Measurements from ENCODE around the gene EIF4EBP2.

Gene EIF4EBP2

DNA sequence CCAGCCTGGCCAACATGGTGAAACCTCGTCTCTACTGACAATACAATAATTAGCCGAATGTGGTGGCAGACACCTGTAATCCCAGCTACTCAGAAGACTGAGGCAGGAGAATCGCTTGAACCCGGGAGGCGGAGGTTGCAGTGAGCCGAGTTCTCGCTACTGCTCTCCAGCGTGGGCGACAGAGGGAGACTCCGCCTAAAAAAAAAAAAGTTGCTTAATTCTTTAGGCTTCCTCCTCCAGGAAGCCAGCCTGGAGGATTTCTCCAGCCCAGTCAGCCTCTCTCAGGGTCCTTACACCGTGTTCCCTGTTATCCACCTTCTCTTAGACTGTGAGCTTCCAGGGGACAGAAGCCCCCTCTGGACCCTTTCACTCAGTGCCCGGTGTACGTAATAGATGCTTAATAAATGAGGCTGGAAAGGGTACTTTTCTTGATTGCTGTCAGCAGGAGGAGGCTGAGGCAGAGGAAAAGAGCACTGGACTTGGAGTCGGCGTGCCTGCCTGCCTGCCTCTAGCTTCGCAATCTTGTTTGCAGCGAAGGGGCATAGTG lies 53.9 kb downstream of the EIF4EBP2 start:
- Histone ChIP-seq H3K4me3 (ENCODE audit: low read depth, low read length) (no peak overlapping the region), H3K79me2 (no peaks in the 10 kb centered on the region), H3K27me3 (ENCODE audit: control insufficient read depth, insufficient read depth, low read length) (no peaks in the 10 kb centered on the region), H3K9me3 (ENCODE audit: control insufficient read depth, low read length) (no peaks in the 10 kb centered on the region), H3K27ac (no peak overlapping the region), H2AFZ (peak overlapping the region; percentile 97), H3K9ac (no peak overlapping the region), H3K4me2 (ENCODE audit: low read length) (peak overlapping the region; percentile 75), H3K36me3 (ENCODE audit: control insufficient read depth, insufficient read depth, low read length) (no peaks in the 10 kb centered on the region), H3K4me1 (peaks cover 3% of the 10 kb centered on the region)
- TF ChIP-seq, protein P1, sequence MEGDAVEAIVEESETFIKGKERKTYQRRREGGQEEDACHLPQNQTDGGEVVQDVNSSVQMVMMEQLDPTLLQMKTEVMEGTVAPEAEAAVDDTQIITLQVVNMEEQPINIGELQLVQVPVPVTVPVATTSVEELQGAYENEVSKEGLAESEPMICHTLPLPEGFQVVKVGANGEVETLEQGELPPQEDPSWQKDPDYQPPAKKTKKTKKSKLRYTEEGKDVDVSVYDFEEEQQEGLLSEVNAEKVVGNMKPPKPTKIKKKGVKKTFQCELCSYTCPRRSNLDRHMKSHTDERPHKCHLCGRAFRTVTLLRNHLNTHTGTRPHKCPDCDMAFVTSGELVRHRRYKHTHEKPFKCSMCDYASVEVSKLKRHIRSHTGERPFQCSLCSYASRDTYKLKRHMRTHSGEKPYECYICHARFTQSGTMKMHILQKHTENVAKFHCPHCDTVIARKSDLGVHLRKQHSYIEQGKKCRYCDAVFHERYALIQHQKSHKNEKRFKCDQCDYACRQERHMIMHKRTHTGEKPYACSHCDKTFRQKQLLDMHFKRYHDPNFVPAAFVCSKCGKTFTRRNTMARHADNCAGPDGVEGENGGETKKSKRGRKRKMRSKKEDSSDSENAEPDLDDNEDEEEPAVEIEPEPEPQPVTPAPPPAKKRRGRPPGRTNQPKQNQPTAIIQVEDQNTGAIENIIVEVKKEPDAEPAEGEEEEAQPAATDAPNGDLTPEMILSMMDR (IDR thresholded peaks at IDR 0.05) = no peak

DNA sequence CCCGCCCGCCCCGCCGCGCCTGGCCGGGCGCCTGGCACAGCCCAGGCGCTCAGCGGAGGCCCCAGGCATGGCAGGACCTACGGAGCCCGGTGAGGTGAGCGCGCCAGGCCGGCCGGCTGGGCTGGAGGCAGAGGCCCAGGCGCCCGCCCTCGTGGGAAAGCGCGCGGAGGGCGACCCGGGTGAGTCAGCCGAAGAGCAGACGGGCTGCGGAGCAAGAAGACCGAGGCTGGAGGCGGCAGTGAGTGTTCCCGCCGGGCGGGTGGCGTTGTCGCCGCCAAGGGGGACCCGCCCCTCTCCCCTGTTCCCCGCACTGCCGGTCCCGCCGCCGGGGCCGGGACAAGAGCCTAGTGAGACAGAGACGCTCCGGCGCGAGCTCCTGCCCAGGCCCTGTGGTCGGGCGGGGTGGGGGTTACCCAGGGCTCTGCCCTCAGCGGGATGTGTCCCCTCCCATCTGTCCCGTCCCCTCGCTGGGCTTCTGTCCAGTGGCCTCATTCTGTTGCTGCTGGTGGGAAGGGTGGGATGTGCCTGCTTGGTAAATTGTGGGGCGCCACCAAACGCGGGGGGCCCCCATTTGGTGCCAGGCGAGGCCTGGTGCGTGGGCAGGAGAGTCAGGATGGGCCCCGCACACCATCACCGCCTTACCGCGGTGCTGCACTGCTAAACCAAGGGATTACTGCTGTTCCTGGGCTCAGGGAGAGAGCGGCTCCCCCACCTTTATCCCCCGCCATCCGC lies 54.5 kb downstream of the EIF4EBP2 start:
- Histone ChIP-seq H3K9ac (no peak overlapping the region), H3K36me3 (ENCODE audit: control insufficient read depth, insufficient read depth, low read length) (no peaks in the 10 kb centered on the region), H3K27me3 (ENCODE audit: control insufficient read depth, insufficient read depth, low read length) (no peaks in the 10 kb centered on the region), H3K4me2 (ENCODE audit: low read length) (peak overlapping the region; percentile 75), H3K4me3 (ENCODE audit: low read depth, low read length) (peak overlapping the region; percentile 16), H2AFZ (peak overlapping the region; percentile 97), H3K9me3 (ENCODE audit: control insufficient read depth, low read length) (no peaks in the 10 kb centered on the region), H3K4me1 (peaks cover 3% of the 10 kb centered on the region), H3K27ac (no peak overlapping the region), H3K79me2 (no peaks in the 10 kb centered on the region)
- TF ChIP-seq, protein P1 (IDR thresholded peaks at IDR 0.05) = no peak

DNA sequence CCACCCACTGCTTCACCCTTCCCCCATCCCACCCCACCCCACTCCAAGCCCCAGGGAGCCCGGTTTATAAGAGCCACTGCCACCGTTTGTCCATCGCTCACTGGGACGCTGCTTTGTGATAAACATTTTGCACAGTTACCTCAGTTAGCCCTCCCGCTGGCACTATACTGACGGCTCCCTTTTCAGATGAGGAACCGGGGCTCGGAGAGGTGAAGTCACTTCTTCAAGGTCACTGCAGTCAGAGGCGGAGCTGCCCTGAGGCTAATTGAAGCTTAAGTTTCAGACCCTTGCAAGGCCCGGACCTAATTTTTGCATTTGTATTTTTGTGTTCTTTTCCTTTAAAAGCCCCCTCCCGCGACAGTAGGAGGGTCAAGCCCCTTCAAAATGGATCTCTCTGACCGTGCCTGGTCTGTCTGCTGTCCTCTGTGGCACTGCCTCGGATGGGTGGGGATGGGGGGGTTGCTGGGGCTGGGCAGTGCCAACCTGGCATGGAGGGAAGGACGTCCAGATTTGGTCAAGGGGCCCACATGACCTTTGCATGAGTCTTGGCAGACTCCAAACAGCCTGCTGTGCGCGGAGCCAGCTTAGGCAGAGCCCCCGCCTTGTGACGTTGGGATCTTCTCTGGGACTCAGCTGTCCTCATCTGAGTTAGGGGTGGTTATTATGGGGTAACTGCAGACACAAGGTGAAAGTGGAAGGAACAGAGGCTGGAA lies 55.3 kb downstream of the EIF4EBP2 start:
- peaks cover 3% of the 10 kb centered on the region for H3K4me1 ChIP-seq
- no peak overlapping the region for H3K4me2 ChIP-seq (ENCODE audit: low read length)
- no peak overlapping the region for H2AFZ ChIP-seq
- H3K36me3 ChIP-seq (ENCODE audit: control insufficient read depth, insufficient read depth, low read length) = no peaks in the 10 kb centered on the region
- TF ChIP-seq, protein P1 (IDR thresholded peaks at IDR 0.05) = no peak
- no peaks in the 10 kb centered on the region for H3K9me3 ChIP-seq (ENCODE audit: control insufficient read depth, low read length)
- H3K79me2 ChIP-seq = no peaks in the 10 kb centered on the region
- no peak overlapping the region for H3K4me3 ChIP-seq (ENCODE audit: low read depth, low read length)
- no peaks in the 10 kb centered on the region for H3K27me3 ChIP-seq (ENCODE audit: control insufficient read depth, insufficient read depth, low read length)
- H3K27ac ChIP-seq = no peak overlapping the region
- H3K9ac ChIP-seq = no peak overlapping the region

DNA sequence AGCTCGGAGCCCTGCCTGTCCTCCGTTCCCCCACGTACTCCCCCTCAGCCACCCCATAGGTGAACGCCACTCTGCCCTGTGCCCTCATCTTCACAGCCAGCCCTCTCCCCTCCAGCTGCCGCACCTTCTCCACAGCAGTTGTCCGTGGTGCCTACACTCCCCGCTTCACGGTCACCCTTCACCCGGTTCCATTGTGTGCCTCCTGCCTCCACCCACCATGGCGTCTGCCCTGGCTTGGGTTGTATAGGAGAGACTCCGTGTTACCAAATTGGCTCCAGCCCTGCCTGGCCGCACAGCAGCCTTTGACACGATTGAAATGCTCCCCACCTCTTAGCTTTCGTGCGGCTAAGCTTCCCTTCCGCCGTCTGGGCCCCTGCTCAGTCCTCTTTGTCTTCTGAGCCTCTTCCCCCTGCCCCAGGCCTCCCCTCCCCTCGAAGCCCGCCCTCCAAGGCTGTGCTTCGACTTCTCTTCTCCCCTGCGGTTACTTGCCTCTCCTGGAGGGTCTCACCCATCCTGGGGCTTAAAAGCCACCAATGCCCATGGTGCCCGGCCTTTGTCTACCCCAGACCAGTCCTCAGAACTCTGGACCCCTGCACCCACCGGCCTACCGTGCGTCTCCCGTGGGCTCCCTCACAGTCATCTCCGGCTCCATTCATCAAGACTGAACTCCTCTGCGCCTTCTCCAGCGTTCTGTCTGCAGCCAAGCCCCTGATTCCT lies 56.0 kb downstream of the EIF4EBP2 start:
- TF ChIP-seq, protein P1 (IDR thresholded peaks at IDR 0.05) = no peak
- H3K9me3 ChIP-seq (ENCODE audit: control insufficient read depth, low read length) = no peaks in the 10 kb centered on the region
- peaks cover 3% of the 10 kb centered on the region for H3K4me1 ChIP-seq
- H3K4me2 ChIP-seq (ENCODE audit: low read length) = no peak overlapping the region
- H3K9ac ChIP-seq = no peak overlapping the region
- H3K27me3 ChIP-seq (ENCODE audit: control insufficient read depth, insufficient read depth, low read length) = no peaks in the 10 kb centered on the region
- H3K36me3 ChIP-seq (ENCODE audit: control insufficient read depth, insufficient read depth, low read length) = no peaks in the 10 kb centered on the region
- H3K27ac ChIP-seq = no peak overlapping the region
- H3K79me2 ChIP-seq = no peaks in the 10 kb centered on the region
- no peak overlapping the region for H3K4me3 ChIP-seq (ENCODE audit: low read depth, low read length)
- no peak overlapping the region for H2AFZ ChIP-seq
